H1 (cell line): ENCODE results near the gene NKAIN4.

Experiments
- EZH2 ChIP-seq: fragments of 200-600 bp; sonication (generic); IDR thresholded peaks from 2 replicates; pipeline ENCODE4 v1.7.1; 2012; ENCODE audit warnings: low read depth, mild to moderate bottlenecking, moderate library complexity, low read length, inconsistent platforms; ENCODE audit not compliant: severe bottlenecking
- JUND ChIP-seq: IDR thresholded peaks from 2 replicates; pipeline ENCODE4 v1.6.1; 2011; ENCODE audit warnings: mild to moderate bottlenecking, improper control_type of control experiment, low read length
- KDM1A ChIP-seq: fragments of 200-600, 300-600 bp; sonication (generic); IDR thresholded peaks from 2 replicates; pipeline ENCODE4 v1.7.1; 2016; ENCODE audit warnings: mild to moderate bottlenecking, low read length, borderline replicate concordance
- NANOG ChIP-seq: IDR thresholded peaks from 2 replicates; pipeline ENCODE4 v1.6.1; 2011; ENCODE audit warnings: low read length, low read depth, mild to moderate bottlenecking, inconsistent platforms; ENCODE audit not compliant: insufficient read depth, poor library complexity, severe bottlenecking
- PHF8 ChIP-seq: fragments of 200-600 bp; sonication (generic); conservative IDR thresholded peaks from 2 replicates; pipeline ENCODE4 v1.7.1; 2012; ENCODE audit warnings: low read depth, mild to moderate bottlenecking, inconsistent platforms, low read length, moderate library complexity
- POLR2A ChIP-seq, 2 experiments: IDR thresholded peaks; 1 replicate in 1 of 2; 2 replicates in 1 of 2; pipeline ENCODE4 v1.6.1; 2011; ENCODE audit warnings: low read depth in 2 of 2, low read length in 2 of 2, mild to moderate bottlenecking in 2 of 2; ENCODE audit errors: control extremely low read depth in 1 of 2
- POLR2AphosphoS5 ChIP-seq: IDR thresholded peaks from 2 replicates; pipeline ENCODE4 v1.6.1; 2011; ENCODE audit warnings: low read depth, low read length
- RXRA ChIP-seq: IDR thresholded peaks from 2 replicates; pipeline ENCODE4 v1.6.1; 2011; ENCODE audit warnings: low read depth, mild to moderate bottlenecking, low read length, moderate library complexity; ENCODE audit not compliant: insufficient read depth
- SP2 ChIP-seq: IDR thresholded peaks from 2 replicates; pipeline ENCODE4 v1.6.1; 2012; ENCODE audit warnings: mild to moderate bottlenecking, low read length, inconsistent platforms
- SUZ12 ChIP-seq: fragments of 200-600 bp; sonication (generic); IDR thresholded peaks from 2 replicates; pipeline ENCODE4 v1.6.1; 2012; ENCODE audit warnings: mild to moderate bottlenecking, inconsistent platforms, low read length, moderate library complexity, mixed read lengths
- YY1 ChIP-seq: IDR thresholded peaks from 2 replicates; pipeline ENCODE4 v1.6.1; 2011; ENCODE audit warnings: low read depth, mild to moderate bottlenecking, low read length
- TF ChIP-seq, protein P1 (sequence below), 3 experiments: IDR thresholded peaks; 1 replicate in 2 of 3; 2 replicates in 1 of 3; pipeline versions ENCODE4 v1.5.1 to v1.6.1; 2011; ENCODE audit warnings: low read length in 3 of 3, mild to moderate bottlenecking in 3 of 3, inconsistent platforms in 2 of 3, low read depth in 1 of 3, moderate library complexity in 1 of 3; ENCODE audit not compliant: insufficient read depth in 1 of 3; ENCODE audit errors: control extremely low read depth in 1 of 3

GRCh38 chr20:63281742-63282665 is 27.7 kb upstream of the NKAIN4 start:
- TF ChIP-seq POLR2AphosphoS5 (no peak), PHF8 (no peak), EZH2 (no peak), JUND (no peak), YY1 (no peak), KDM1A (no peak), RXRA (no peak), POLR2A (IDR thresholded peaks at IDR 0.05; ENCODE audit: control extremely low read depth in 1 of 2, low read depth in 2 of 2, low read length in 2 of 2) (no peak), NANOG (no peak), SUZ12 (no peak), SP2 (no peak)
- TF ChIP-seq, protein P1, sequence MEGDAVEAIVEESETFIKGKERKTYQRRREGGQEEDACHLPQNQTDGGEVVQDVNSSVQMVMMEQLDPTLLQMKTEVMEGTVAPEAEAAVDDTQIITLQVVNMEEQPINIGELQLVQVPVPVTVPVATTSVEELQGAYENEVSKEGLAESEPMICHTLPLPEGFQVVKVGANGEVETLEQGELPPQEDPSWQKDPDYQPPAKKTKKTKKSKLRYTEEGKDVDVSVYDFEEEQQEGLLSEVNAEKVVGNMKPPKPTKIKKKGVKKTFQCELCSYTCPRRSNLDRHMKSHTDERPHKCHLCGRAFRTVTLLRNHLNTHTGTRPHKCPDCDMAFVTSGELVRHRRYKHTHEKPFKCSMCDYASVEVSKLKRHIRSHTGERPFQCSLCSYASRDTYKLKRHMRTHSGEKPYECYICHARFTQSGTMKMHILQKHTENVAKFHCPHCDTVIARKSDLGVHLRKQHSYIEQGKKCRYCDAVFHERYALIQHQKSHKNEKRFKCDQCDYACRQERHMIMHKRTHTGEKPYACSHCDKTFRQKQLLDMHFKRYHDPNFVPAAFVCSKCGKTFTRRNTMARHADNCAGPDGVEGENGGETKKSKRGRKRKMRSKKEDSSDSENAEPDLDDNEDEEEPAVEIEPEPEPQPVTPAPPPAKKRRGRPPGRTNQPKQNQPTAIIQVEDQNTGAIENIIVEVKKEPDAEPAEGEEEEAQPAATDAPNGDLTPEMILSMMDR (IDR thresholded peaks at IDR 0.05; ENCODE audit: control extremely low read depth in 1 of 3, insufficient read depth in 1 of 3, low read depth in 1 of 3, low read length in 3 of 3), result no peak
